Ascending aorta (tissue), 2 donors: Measurements from ENCODE around the gene ARPC1B. TPM values are rescaled to one million over a fixed set of nuclear protein-coding genes. Genes with fewer than 3 reads are reported as not detected.
"Not testable (repeated sequence)": the region's sequence is repeated elsewhere in the genome, so short reads cannot be mapped to it uniquely, and the experiment has no call there.

Experiments
- DNase-seq, 2 donors: peaks; one replicate each; pipeline ENCODE4 v3.0.0-alpha.2; 2019; ENCODE audit warnings: low spot score in 2 of 2
- H3K27ac ChIP-seq, 2 donors: fragments of 200-600 bp; sonication (generic); one replicate each; pipeline ENCODE4 v1.5.1; 2016 to 2017; ENCODE audit warnings: mild to moderate bottlenecking in 1 of 2
- H3K27me3 ChIP-seq: fragments of 200-600 bp; sonication (generic); one replicate; pipeline ENCODE4 v1.5.1; 2017
- H3K36me3 ChIP-seq, 2 donors: fragments of 200-600 bp; sonication (generic); one replicate each; pipeline ENCODE4 v1.5.1; 2016
- H3K4me1 ChIP-seq, 2 donors: fragments of 200-600 bp; sonication (generic); one replicate each; pipeline ENCODE4 v1.5.1; 2016 to 2017; ENCODE audit warnings: mild to moderate bottlenecking in 1 of 2
- H3K4me3 ChIP-seq, 2 donors: fragments of 200-600 bp; sonication (generic); one replicate each; pipeline ENCODE4 v1.5.1; 2016 to 2017; ENCODE audit warnings: mild to moderate bottlenecking in 1 of 2
- H3K9me3 ChIP-seq, 2 donors: fragments of 200-600 bp; sonication (generic); one replicate each; pipeline ENCODE4 v1.5.1; 2016
- intact Hi-C: fragments of 100-400 bp; cut with DNase I; formaldehyde crosslinking; loops from one replicate; pipeline ENCODE4 v1.15.1; 2023
- total RNA-seq: library from RNA; depleted of rRNA; stranded (reverse); fragments of >200 nt; gene quantifications from one replicate; pipeline ENCODE4 v1.1.0, GENCODE V29; 2016
- TF ChIP-seq, protein P1 (sequence below), 3 experiments: fragments of 200-600 bp in 2 of 3; fragments of 450-650 bp in 1 of 3; sonication (generic) in 2 of 3; IDR thresholded peaks; one replicate each; pipeline ENCODE4 v1.5.1; 2016 to 2019; ENCODE audit warnings: antibody characterized with exemption in 3 of 3, mild to moderate bottlenecking in 1 of 3, moderate library complexity in 1 of 3

ARPC1B gene
- total RNA-seq, 1 donor from 2014 or later = 360 TPM

DNA sequence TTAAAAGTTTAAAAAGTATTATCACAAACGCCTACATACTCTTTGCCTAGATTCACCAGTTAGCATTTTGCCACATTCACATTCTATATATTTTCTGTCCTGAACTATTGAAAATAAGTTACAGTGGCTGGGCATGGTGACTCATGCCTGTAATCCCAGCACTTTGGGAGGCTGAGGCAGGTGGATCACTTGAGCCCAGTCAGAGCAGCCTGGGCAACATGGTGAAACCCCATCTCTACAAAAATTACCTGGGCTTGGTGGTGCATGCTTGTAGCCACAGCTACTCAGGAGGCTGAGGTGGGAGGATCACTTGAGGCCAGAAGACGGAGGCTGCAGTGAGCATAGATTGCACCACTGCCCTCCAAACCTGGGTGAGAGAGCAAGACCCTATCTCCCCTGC, 43.5 kb upstream of the ARPC1B start:
- H3K27me3 ChIP-seq = no peaks in the 10 kb centered on the region
- H3K4me1 ChIP-seq = peaks cover 8 to 34% of the 10 kb centered on the region in 2 donors
- peaks cover 26 to 28% of the 10 kb centered on the region in 2 donors for H3K36me3 ChIP-seq
- H3K9me3 ChIP-seq = no peaks in the 10 kb centered on the region
- DNase-seq = no peak
- intact Hi-C loops = no loop called here
- TF ChIP-seq, protein P1, sequence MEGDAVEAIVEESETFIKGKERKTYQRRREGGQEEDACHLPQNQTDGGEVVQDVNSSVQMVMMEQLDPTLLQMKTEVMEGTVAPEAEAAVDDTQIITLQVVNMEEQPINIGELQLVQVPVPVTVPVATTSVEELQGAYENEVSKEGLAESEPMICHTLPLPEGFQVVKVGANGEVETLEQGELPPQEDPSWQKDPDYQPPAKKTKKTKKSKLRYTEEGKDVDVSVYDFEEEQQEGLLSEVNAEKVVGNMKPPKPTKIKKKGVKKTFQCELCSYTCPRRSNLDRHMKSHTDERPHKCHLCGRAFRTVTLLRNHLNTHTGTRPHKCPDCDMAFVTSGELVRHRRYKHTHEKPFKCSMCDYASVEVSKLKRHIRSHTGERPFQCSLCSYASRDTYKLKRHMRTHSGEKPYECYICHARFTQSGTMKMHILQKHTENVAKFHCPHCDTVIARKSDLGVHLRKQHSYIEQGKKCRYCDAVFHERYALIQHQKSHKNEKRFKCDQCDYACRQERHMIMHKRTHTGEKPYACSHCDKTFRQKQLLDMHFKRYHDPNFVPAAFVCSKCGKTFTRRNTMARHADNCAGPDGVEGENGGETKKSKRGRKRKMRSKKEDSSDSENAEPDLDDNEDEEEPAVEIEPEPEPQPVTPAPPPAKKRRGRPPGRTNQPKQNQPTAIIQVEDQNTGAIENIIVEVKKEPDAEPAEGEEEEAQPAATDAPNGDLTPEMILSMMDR (IDR thresholded peaks at IDR 0.05) = no peak
- no peak overlapping the region for H3K4me3 ChIP-seq
- H3K27ac ChIP-seq = no peak overlapping the region

DNA sequence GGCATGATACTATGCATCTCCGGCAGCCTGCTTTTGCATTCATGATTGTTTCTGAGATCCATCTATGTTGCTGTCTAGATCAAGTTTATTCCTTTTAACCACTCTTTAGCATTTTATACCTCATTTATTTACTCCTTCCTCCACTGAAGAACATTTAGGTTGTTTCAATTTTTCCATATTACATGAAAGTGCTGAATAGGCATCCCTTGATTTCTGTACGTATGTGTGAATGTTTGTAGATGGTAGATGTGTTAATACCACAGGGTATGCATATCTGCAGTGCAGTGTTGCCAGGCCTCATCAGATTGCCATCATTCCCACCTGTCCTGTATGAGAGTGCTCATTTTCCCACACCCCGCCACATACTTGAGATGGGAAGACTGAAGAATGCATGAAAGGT, 34.9 kb upstream of the ARPC1B start:
- DNase-seq = no peak
- H3K9me3 ChIP-seq = no peaks in the 10 kb centered on the region
- H3K27ac ChIP-seq = peak overlapping the region; percentile 82 to 92
- TF ChIP-seq, protein P1 (IDR thresholded peaks at IDR 0.05) = no peak
- no peak overlapping the region for H3K4me3 ChIP-seq
- H3K27me3 ChIP-seq = no peaks in the 10 kb centered on the region
- intact Hi-C loops = no loop called here
- H3K36me3 ChIP-seq = peaks cover 53 to 70% of the 10 kb centered on the region in 2 donors
- peaks cover 8 to 26% of the 10 kb centered on the region in 2 donors for H3K4me1 ChIP-seq

DNA sequence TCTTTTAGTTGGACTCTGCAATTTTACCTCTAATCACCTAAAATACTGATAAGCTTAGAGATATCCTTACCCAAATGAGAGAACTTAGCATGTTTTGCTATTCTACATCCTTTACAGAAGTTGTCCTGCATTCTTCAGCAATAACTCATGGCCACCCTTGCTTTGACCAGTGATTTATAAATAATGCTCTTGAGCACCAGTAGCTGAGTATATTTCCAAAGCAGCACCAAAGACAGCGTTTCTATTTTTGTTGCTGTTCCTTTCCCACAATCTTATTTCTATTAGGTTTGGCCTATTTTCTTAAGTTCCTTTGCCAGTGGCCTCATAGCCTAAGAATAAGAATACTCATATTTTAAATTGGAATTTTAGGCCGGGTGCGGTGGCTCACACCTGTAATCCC, 33.9 kb upstream of the ARPC1B start:
- Histone ChIP-seq H3K36me3 (peaks cover 46 to 60% of the 10 kb centered on the region in 2 donors), H3K27me3 (no peaks in the 10 kb centered on the region), H3K4me1 (peaks cover 11 to 26% of the 10 kb centered on the region in 2 donors), H3K4me3 (no peak overlapping the region), H3K27ac (peak overlapping the region; percentile 82 to 92), H3K9me3 (no peaks in the 10 kb centered on the region)
- no peak for DNase-seq
- TF ChIP-seq, protein P1 (IDR thresholded peaks at IDR 0.05) = no peak
- intact Hi-C loops = no loop called here

DNA sequence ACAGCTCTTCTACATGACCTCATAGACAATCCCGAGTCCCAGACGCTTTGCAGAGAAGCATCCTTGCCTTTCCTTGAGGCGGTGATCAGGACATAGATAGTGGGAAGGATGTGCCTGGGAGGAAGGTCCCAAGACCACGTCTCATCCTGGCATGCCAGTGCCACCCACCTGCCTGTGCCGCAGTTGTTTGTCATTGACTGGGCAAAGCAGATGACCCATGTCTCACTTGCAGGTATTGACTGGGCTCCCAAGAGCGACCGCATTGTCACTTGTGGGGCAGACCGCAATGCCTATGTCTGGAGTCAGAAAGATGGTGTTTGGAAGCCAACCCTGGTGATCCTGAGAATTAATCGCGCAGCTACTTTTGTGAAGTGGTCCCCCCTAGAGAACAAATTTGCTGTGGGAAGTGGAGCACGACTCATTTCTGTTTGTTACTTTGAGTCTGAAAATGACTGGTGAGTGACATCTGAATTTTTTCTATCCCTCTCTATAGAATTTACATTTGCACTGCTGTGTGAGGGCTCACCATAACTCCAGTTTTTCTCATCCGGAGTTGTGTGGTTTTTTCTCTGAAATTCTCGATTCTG, 30.4 kb upstream of the ARPC1B start:
- no peak overlapping the region for H3K4me3 ChIP-seq
- H3K4me1 ChIP-seq = peaks cover 11 to 26% of the 10 kb centered on the region in 2 donors
- DNase-seq = no peak
- no peaks in the 10 kb centered on the region for H3K27me3 ChIP-seq
- peaks cover 41 to 52% of the 10 kb centered on the region in 2 donors for H3K36me3 ChIP-seq
- TF ChIP-seq, protein P1 (IDR thresholded peaks at IDR 0.05) = no peak
- H3K9me3 ChIP-seq = no peaks in the 10 kb centered on the region
- intact Hi-C loops = no loop called here
- H3K27ac ChIP-seq = peak overlapping the region; percentile 43 to 92

DNA sequence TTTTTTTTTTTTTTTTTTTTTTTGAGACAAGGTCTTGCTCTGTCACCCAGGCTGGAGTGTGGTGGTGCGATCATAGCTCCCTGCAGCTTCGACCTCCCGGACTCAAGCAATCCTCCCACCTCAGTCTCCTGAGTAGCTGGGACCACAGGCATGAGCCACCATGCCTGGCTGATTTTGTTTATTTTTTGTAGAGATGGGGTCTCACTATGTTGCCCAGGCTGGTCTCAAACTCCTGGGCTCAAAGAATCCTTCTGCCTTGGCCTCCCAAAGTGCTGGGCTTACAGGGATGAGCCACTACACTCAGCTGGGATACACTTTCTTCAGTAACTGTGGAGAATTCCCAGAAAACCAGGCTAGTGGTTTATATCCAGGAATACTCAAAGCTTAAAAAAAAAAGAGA, 23.9 kb upstream of the ARPC1B start:
- peaks cover 82 to 91% of the 10 kb centered on the region in 2 donors for H3K36me3 ChIP-seq
- DNase-seq, H3K27me3 ChIP-seq: not testable (repeated sequence)

DNA sequence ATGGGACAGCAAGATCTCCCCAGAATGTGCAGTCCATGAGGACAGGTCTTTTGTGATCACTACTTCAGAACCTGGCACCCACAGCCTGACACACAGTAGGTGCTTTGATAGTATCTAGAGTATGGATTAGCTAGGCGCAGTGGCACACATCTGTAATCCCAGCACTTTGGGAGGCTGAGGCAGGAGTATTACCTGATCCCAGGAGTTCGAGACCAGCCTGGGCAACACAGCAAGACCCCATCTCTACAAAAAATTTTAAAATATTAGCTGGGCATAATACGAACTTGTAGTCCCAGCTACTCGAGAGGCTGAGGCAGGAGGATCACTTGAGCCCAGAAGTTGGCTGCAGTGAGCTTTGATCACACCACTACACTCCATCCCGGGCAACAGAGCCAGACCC, 22.3 kb upstream of the ARPC1B start:
- no peak for DNase-seq
- intact Hi-C loops = no loop called here
- H3K4me1 ChIP-seq = no peaks in the 10 kb centered on the region
- no peak overlapping the region for H3K27ac ChIP-seq
- H3K4me3 ChIP-seq = no peak overlapping the region
- H3K36me3 ChIP-seq = peaks cover 90 to 95% of the 10 kb centered on the region in 2 donors
- H3K27me3 ChIP-seq = no peaks in the 10 kb centered on the region
- no peaks in the 10 kb centered on the region for H3K9me3 ChIP-seq
- TF ChIP-seq, protein P1 (IDR thresholded peaks at IDR 0.05) = no peak

More for the DNA sequence above, 23.9 kb upstream of the ARPC1B start:
- H3K4me1 ChIP-seq, H3K4me3 ChIP-seq, H3K27ac ChIP-seq, intact Hi-C loops, H3K9me3 ChIP-seq: not testable (repeated sequence)
